Bronchial epithelial cell (primary cell): ENCODE results near the gene GSTA4. TPM values are rescaled to one million over a fixed set of nuclear protein-coding genes. Genes with fewer than 3 reads are reported as not detected.
"Not testable (repeated sequence)": the region's sequence is repeated elsewhere in the genome, so short reads cannot be mapped to it uniquely, and the experiment has no call there.

Experiments
- DNase-seq: peaks from one replicate; pipeline ENCODE4 v3.0.0-alpha.2; 2010; ENCODE audit warnings: low read depth
- FAIRE-seq: peaks from 2 replicates; lab custom pipeline; 2011; peaks lifted over from hg19 to GRCh38; lab: Jason Lieb, UNC
- H3K27me3 ChIP-seq: 2 replicates; pipeline ENCODE4 v1.5.1; 2011; ENCODE audit warnings: low read length; ENCODE audit not compliant: control insufficient read depth, insufficient read depth
- H3K36me3 ChIP-seq: 2 replicates; pipeline ENCODE4 v1.5.1; 2011; ENCODE audit warnings: low read length; ENCODE audit not compliant: control insufficient read depth, insufficient read depth
- H3K4me3 ChIP-seq: 2 replicates; pipeline ENCODE4 v1.5.1; 2011; ENCODE audit warnings: mild to moderate bottlenecking, low read depth, low read length, control low read depth
- CTCF ChIP-seq: IDR thresholded peaks from 2 replicates; pipeline ENCODE4 v1.5.1; 2011; ENCODE audit warnings: mild to moderate bottlenecking, moderate library complexity, low read length, control low read depth, inconsistent platforms; ENCODE audit not compliant: insufficient read depth, severe bottlenecking
- total RNA-seq: library from RNA; depleted of rRNA; stranded (reverse); fragments of >200 nt; gene quantifications from 2 replicates; pipeline ENCODE4 v1.2.1, GENCODE V29; 2014

Gene GSTA4
- 10.8 and 26.8 TPM in 2 replicates for total RNA-seq

- H3K27me3 ChIP-seq, H3K36me3 ChIP-seq, FAIRE-seq: not testable (repeated sequence)
- H3K4me3 ChIP-seq: peak within 1 kb of the TSS; percentile 55
- TF ChIP-seq CTCF: peak; percentile 87
- peak; percentile 95 for DNase-seq
Observed at GRCh38 chr6:52995089-52995912, at the start of gene GSTA4. TSS of gene GSTA4 (minus strand) at chr6:52995284. CDS start at chr6:52994243, 1,041 bp downstream.

GRCh38 chr6:53044572-53044971, 49.5 kb upstream of the GSTA4 start:
- Histone ChIP-seq H3K4me3 (no peak overlapping the region), H3K27me3 (no peaks in the 10 kb centered on the region), H3K36me3 (peaks cover 6% of the 10 kb centered on the region)
- FAIRE-seq: no peak
- DNase-seq: no peak
- no peak for TF ChIP-seq CTCF

- DNase-seq (no peak), FAIRE-seq (no peak)
- Histone ChIP-seq H3K36me3 (peaks cover 8% of the 10 kb centered on the region), H3K27me3 (no peaks in the 10 kb centered on the region), H3K4me3 (no peak overlapping the region)
- TF ChIP-seq CTCF: no peak
Observed at GRCh38 chr6:53044071-53044470, 49.0 kb upstream of the GSTA4 start.

- Histone ChIP-seq H3K36me3 (peaks cover 8% of the 10 kb centered on the region), H3K27me3 (no peaks in the 10 kb centered on the region), H3K4me3 (no peak overlapping the region)
- no peak for TF ChIP-seq CTCF
- DNase-seq: no peak
- FAIRE-seq: no peak
Observed at GRCh38 chr6:53043581-53043980, 48.5 kb upstream of the GSTA4 start.

- no peak overlapping the region for H3K4me3 ChIP-seq
- no peak for FAIRE-seq
- H3K36me3 ChIP-seq: peaks cover 8% of the 10 kb centered on the region
- no peaks in the 10 kb centered on the region for H3K27me3 ChIP-seq
- TF ChIP-seq CTCF: no peak
- DNase-seq: peak; percentile 94
Observed at GRCh38 chr6:53042112-53042511, 47.0 kb upstream of the GSTA4 start.

- peaks cover 8% of the 10 kb centered on the region for H3K36me3 ChIP-seq
- no peak for TF ChIP-seq CTCF
- H3K27me3 ChIP-seq: no peaks in the 10 kb centered on the region
- DNase-seq: no peak
- FAIRE-seq: no peak
- no peak overlapping the region for H3K4me3 ChIP-seq
Observed at GRCh38 chr6:53041356-53041755, 46.3 kb upstream of the GSTA4 start.
